ENCODE data around the gene MARK1.

The MARK1 gene

GRCh38 chr1:220692436-220693228 is 164.7 kb downstream of the MARK1 start:
- DNase-seq = no peak

- no peak for DNase-seq
These were observed 167.0 kb downstream of the MARK1 start for GRCh38 chr1:220694866-220695382.

GRCh38 chr1:220695426-220695825 is 167.5 kb downstream of the MARK1 start:
- DNase-seq = no peak

GRCh38 chr1:220696226-220696862 is 168.4 kb downstream of the MARK1 start:
- no peak for DNase-seq

- DNase-seq = no peak
These were observed 168.9 kb downstream of the MARK1 start for GRCh38 chr1:220696863-220697231.

GRCh38 chr1:220697326-220697725 is 169.4 kb downstream of the MARK1 start:
- no peak for DNase-seq

- DNase-seq = no peak
These were observed 170.7 kb downstream of the MARK1 start for GRCh38 chr1:220698607-220699016.

GRCh38 chr1:220699044-220699443 is 171.1 kb downstream of the MARK1 start:
- no peak for DNase-seq

GRCh38 chr1:220700556-220701179 is 172.7 kb downstream of the MARK1 start:
- no peak for DNase-seq

- no peak for DNase-seq
These were observed 174.0 kb downstream of the MARK1 start for GRCh38 chr1:220701974-220702373.

GRCh38 chr1:220702733-220703270 is 174.9 kb downstream of the MARK1 start:
- DNase-seq = no peak

- DNase-seq = no peak
These were observed 175.4 kb downstream of the MARK1 start for GRCh38 chr1:220703305-220703704.

GRCh38 chr1:220705782-220706181 is 177.8 kb downstream of the MARK1 start:
- no peak for DNase-seq

GRCh38 chr1:220706480-220706879 is 178.5 kb downstream of the MARK1 start:
- no peak for DNase-seq

- DNase-seq = no peak
These were observed 179.2 kb downstream of the MARK1 start for GRCh38 chr1:220707160-220707559.

- DNase-seq = no peak
These were observed 180.3 kb downstream of the MARK1 start for GRCh38 chr1:220708244-220708643.

GRCh38 chr1:220708936-220709801 is 181.2 kb downstream of the MARK1 start:
- DNase-seq = no peak

GRCh38 chr1:220710333-220710732 is 182.4 kb downstream of the MARK1 start:
- DNase-seq = no peak

- DNase-seq = no peak
These were observed 183.3 kb downstream of the MARK1 start for GRCh38 chr1:220711056-220711809.
